ENCODE results near the gene CPHXL. TPM values are rescaled to one million over a fixed set of nuclear protein-coding genes. Genes with fewer than 3 reads are reported as not detected.
A peak's percentile ranks its signal among the peaks of the same experiment; 100 is the strongest.

Gene CPHXL
- not detected for polyA plus RNA-seq (ENCODE audit: insufficient read length in 3 of 3)
- long read RNA-seq, donor 1, result 0 reads
- long read RNA-seq, donor 2, result 0 reads
- long read RNA-seq, donor 3, result 0 reads
- long read RNA-seq, donor 4, result 0 reads
- long read RNA-seq, donor 5, result 0 reads
- long read RNA-seq, donor 6, result 0 reads
- long read RNA-seq, donor 7, result 0 reads
- long read RNA-seq, donor 8, result 0 reads
- long read RNA-seq, donor 9, result 0 reads
- long read RNA-seq, donor 10, result 0 reads
- long read RNA-seq, donor 11, result 0 reads
- long read RNA-seq, donor 12, result 0 reads
- long read RNA-seq, donor 13, result 0 reads
- long read RNA-seq, donor 14, result 0 reads
- long read RNA-seq, donor 15, result 0 reads
- long read RNA-seq, donor 16, result 0 reads

- no peak for DNase-seq
These were observed at the start of gene CPHXL for GRCh38 chr16:75726390-75726789. TSS of gene CPHXL (minus strand) at chr16:75726490. CDS start at chr16:75726442, 48 bp downstream.

- no peak for DNase-seq
These were observed 47.9 kb upstream of the CPHXL start for GRCh38 chr16:75774197-75774596.

GRCh38 chr16:75770051-75770450 lies 43.8 kb upstream of the CPHXL start:
- no peak for DNase-seq

- peak; percentile 57 for DNase-seq
These were observed 38.0 kb upstream of the CPHXL start for GRCh38 chr16:75764154-75764768.

- no peak for DNase-seq
These were observed 36.9 kb upstream of the CPHXL start for GRCh38 chr16:75763204-75763603.

- DNase-seq, result no peak
These were observed 36.5 kb upstream of the CPHXL start for GRCh38 chr16:75762746-75763145.

GRCh38 chr16:75761108-75761507 lies 34.8 kb upstream of the CPHXL start:
- DNase-seq, result no peak

GRCh38 chr16:75760018-75760519 lies 33.8 kb upstream of the CPHXL start:
- DNase-seq, result no peak

- no peak for DNase-seq
These were observed 31.9 kb upstream of the CPHXL start for GRCh38 chr16:75758215-75758614.

GRCh38 chr16:75754141-75754540 lies 27.9 kb upstream of the CPHXL start:
- no peak for DNase-seq

- DNase-seq, result no peak
These were observed 24.2 kb upstream of the CPHXL start for GRCh38 chr16:75750528-75750927.

GRCh38 chr16:75746359-75746758 lies 20.1 kb upstream of the CPHXL start:
- DNase-seq, result no peak

GRCh38 chr16:75745823-75746222 lies 19.5 kb upstream of the CPHXL start:
- DNase-seq, result no peak

GRCh38 chr16:75745242-75745641 lies 19.0 kb upstream of the CPHXL start:
- no peak for DNase-seq

GRCh38 chr16:75742424-75743047 lies 16.2 kb upstream of the CPHXL start:
- no peak for DNase-seq

GRCh38 chr16:75733305-75734211 lies 7.3 kb upstream of the CPHXL start:
- DNase-seq, result peak; percentile 73

GRCh38 chr16:75732871-75733270 lies 6.6 kb upstream of the CPHXL start:
- no peak for DNase-seq

GRCh38 chr16:75727221-75727620 lies 931 bp upstream of the CPHXL start:
- DNase-seq, result no peak

- DNase-seq, result no peak
These were observed 7.8 kb downstream of the CPHXL start for GRCh38 chr16:75718452-75718851.

GRCh38 chr16:75714661-75715060 lies 11.6 kb downstream of the CPHXL start:
- no peak for DNase-seq

GRCh38 chr16:75710344-75710743 lies 15.9 kb downstream of the CPHXL start:
- DNase-seq, result no peak

- no peak for DNase-seq
These were observed 23.0 kb downstream of the CPHXL start for GRCh38 chr16:75703306-75703705.
